OCI-LY1 (cell line): ENCODE data around the gene GTF2A2.

Experiments
- CTCF ChIP-seq: fragments of 200-600 bp; sonication (generic), shearing (Covaris generic); IDR thresholded peaks from 2 replicates; pipeline ENCODE4 v1.5.1; 2017; ENCODE audit warnings: mild to moderate bottlenecking, antibody characterized with exemption, low read length, moderate library complexity, mixed read lengths
- EZH2 ChIP-seq: fragments of 200-600 bp; sonication (generic), shearing (Covaris generic); IDR thresholded peaks from 2 replicates; pipeline ENCODE4 v1.8.0; 2017; ENCODE audit warnings: borderline replicate concordance, mixed run types, mild to moderate bottlenecking, antibody characterized with exemption, low read length, moderate library complexity, mixed read lengths

- TF ChIP-seq EZH2 (no peak), CTCF (no peak)
Observed at GRCh38 chr15:59701880-59702279, 44.6 kb upstream of the GTF2A2 start.
